Measurements from ENCODE around the gene SLC39A11.

The SLC39A11 gene

GRCh38 chr17:72870367-72870985, 222.0 kb downstream of the SLC39A11 start:
- no peak for DNase-seq (ENCODE audit: low read depth in 2 of 2)

GRCh38 chr17:72869630-72870029, 222.9 kb downstream of the SLC39A11 start:
- no peak for DNase-seq (ENCODE audit: low read depth in 2 of 2)

GRCh38 chr17:72865954-72866353, 226.5 kb downstream of the SLC39A11 start:
- DNase-seq (ENCODE audit: low read depth in 2 of 2), result no peak

- no peak for DNase-seq (ENCODE audit: low read depth in 2 of 2)
These were observed 228.8 kb downstream of the SLC39A11 start for GRCh38 chr17:72863526-72864211.

GRCh38 chr17:72862276-72862999, 230.1 kb downstream of the SLC39A11 start:
- no peak for DNase-seq (ENCODE audit: low read depth in 2 of 2)

GRCh38 chr17:72861811-72862210, 230.7 kb downstream of the SLC39A11 start:
- DNase-seq (ENCODE audit: low read depth in 2 of 2), result no peak

GRCh38 chr17:72860778-72861177, 231.7 kb downstream of the SLC39A11 start:
- DNase-seq (ENCODE audit: low read depth in 2 of 2), result no peak

- DNase-seq (ENCODE audit: low read depth in 2 of 2), result no peak
These were observed 233.5 kb downstream of the SLC39A11 start for GRCh38 chr17:72858826-72859495.

GRCh38 chr17:72853440-72854415, 238.8 kb downstream of the SLC39A11 start:
- DNase-seq (ENCODE audit: low read depth in 2 of 2), result no peak

GRCh38 chr17:72852277-72852938, 240.1 kb downstream of the SLC39A11 start:
- no peak for DNase-seq (ENCODE audit: low read depth in 2 of 2)

GRCh38 chr17:72850410-72851118, 241.9 kb downstream of the SLC39A11 start:
- no peak for DNase-seq (ENCODE audit: low read depth in 2 of 2)

GRCh38 chr17:72846399-72846798, 246.1 kb downstream of the SLC39A11 start:
- DNase-seq (ENCODE audit: low read depth in 2 of 2), result no peak

- DNase-seq (ENCODE audit: low read depth in 2 of 2), result no peak
These were observed 248.9 kb downstream of the SLC39A11 start for GRCh38 chr17:72843591-72843990.

GRCh38 chr17:72840019-72840418, 252.5 kb downstream of the SLC39A11 start:
- DNase-seq (ENCODE audit: low read depth in 2 of 2), result no peak

GRCh38 chr17:72839131-72839725, 253.3 kb downstream of the SLC39A11 start:
- DNase-seq (ENCODE audit: low read depth in 2 of 2), result no peak

GRCh38 chr17:72838581-72838980, 253.9 kb downstream of the SLC39A11 start:
- DNase-seq (ENCODE audit: low read depth in 2 of 2), result no peak

GRCh38 chr17:72838068-72838467, 254.4 kb downstream of the SLC39A11 start:
- DNase-seq (ENCODE audit: low read depth in 2 of 2), result no peak

GRCh38 chr17:72837335-72837734, 255.2 kb downstream of the SLC39A11 start:
- no peak for DNase-seq (ENCODE audit: low read depth in 2 of 2)

- no peak for DNase-seq (ENCODE audit: low read depth in 2 of 2)
These were observed 259.2 kb downstream of the SLC39A11 start for GRCh38 chr17:72833128-72833765.
